Fibroblast of lung (primary cell): ENCODE measurements around the gene SMAD3. TPM values are rescaled to one million over a fixed set of nuclear protein-coding genes. Genes with fewer than 3 reads are reported as not detected.

Source experiments
- DNase-seq, 2 donors: peaks; one replicate each; pipeline versions ENCODE4 v3.0.0 to v3.0.0-alpha.2; 2010; ENCODE audit warnings: low read depth in 2 of 2
- H2AFZ ChIP-seq: 2 replicates; pipeline ENCODE4 v1.5.1; 2012; ENCODE audit warnings: low read length, control low read depth, inconsistent platforms
- H3K27ac ChIP-seq: 2 replicates; pipeline ENCODE4 v1.5.1; 2011; ENCODE audit warnings: low read length, control low read depth; ENCODE audit not compliant: insufficient read depth
- H3K27me3 ChIP-seq: 2 replicates; pipeline ENCODE4 v1.5.1; 2011; ENCODE audit warnings: mild to moderate bottlenecking, low read length; ENCODE audit not compliant: control insufficient read depth, insufficient read depth
- H3K36me3 ChIP-seq: 2 replicates; pipeline ENCODE4 v1.5.1; 2011; ENCODE audit warnings: low read length; ENCODE audit not compliant: control insufficient read depth, insufficient read depth
- H3K4me1 ChIP-seq: 2 replicates; pipeline ENCODE4 v1.5.1; 2011; ENCODE audit warnings: low read length; ENCODE audit not compliant: control insufficient read depth, insufficient read depth; ENCODE audit errors: extremely low read depth
- H3K4me2 ChIP-seq: 2 replicates; pipeline ENCODE4 v1.5.1; 2011; ENCODE audit warnings: low read length, control low read depth; ENCODE audit not compliant: insufficient read depth; ENCODE audit errors: extremely low read depth
- H3K4me3 ChIP-seq, 4 experiments: fragments of 200-600 bp in 1 of 4; sonication (generic) in 1 of 4; replicated peaks in 1 of 4; 2 replicates each; pipeline ENCODE4 v1.5.1; 2011 to 2016; ENCODE audit warnings: low read length in 4 of 4, low read depth in 3 of 4, mild to moderate bottlenecking in 3 of 4, control low read depth in 2 of 4, inconsistent platforms in 1 of 4, mixed read lengths in 1 of 4; ENCODE audit not compliant: insufficient read depth in 1 of 4; ENCODE audit errors: control extremely low read depth in 1 of 4
- H3K79me2 ChIP-seq: 2 replicates; pipeline ENCODE4 v1.5.1; 2012; ENCODE audit warnings: mild to moderate bottlenecking, low read length, inconsistent platforms; ENCODE audit not compliant: control insufficient read depth, insufficient read depth
- H3K9ac ChIP-seq: 2 replicates; pipeline ENCODE4 v1.5.1; 2011; ENCODE audit warnings: mild to moderate bottlenecking, low read length, control low read depth; ENCODE audit not compliant: insufficient read depth
- H3K9me3 ChIP-seq: 2 replicates; pipeline ENCODE4 v1.5.1; 2012; ENCODE audit warnings: low read depth, low read length; ENCODE audit not compliant: control insufficient read depth, insufficient read depth
- H4K20me1 ChIP-seq: 2 replicates; pipeline ENCODE4 v1.5.1; 2011; ENCODE audit warnings: low read length; ENCODE audit not compliant: control insufficient read depth, insufficient read depth; ENCODE audit errors: extremely low read depth
- CTCF ChIP-seq, 2 donors: IDR thresholded peaks in 1 of 2; conservative IDR thresholded peaks in 1 of 2; 1 replicate in 1 of 2; 2 replicates in 1 of 2; pipeline ENCODE4 v1.5.1; 2011 to 2012; ENCODE audit warnings: low read length in 2 of 2, control low read depth in 1 of 2, inconsistent platforms in 1 of 2, low read depth in 1 of 2, mild to moderate bottlenecking in 1 of 2
- EZH2 ChIP-seq: IDR thresholded peaks from 2 replicates; pipeline ENCODE4 v1.5.1; 2012; ENCODE audit warnings: low read length, control low read depth, mild to moderate bottlenecking; ENCODE audit errors: missing control alignments
- polyA plus RNA-seq, 2 donors: library from polyadenylated mRNA; depleted of rRNA in 1 of 2; stranded (reverse) in 1 of 2; unstranded in 1 of 2; fragments of >200 nt; gene quantifications; 2 replicates each; pipeline ENCODE4 v1.2.1, GENCODE V29; 2011 to 2012; ENCODE audit warnings: missing spikeins in 1 of 2
- total RNA-seq: library from RNA; depleted of rRNA; stranded (reverse); fragments of >200 nt; gene quantifications from 2 replicates; pipeline ENCODE4 v1.2.1, GENCODE V29; 2014

Gene SMAD3
- total and polyA plus RNA-seq, 2 donors (not counting 1 experiment from before 2014, with no cell fraction given), result 69.9 to 173 TPM

GRCh38 chr15:67126551-67127330 lies 61.3 kb downstream of the SMAD3 start:
- peak in 1 of 2 donors; percentile 68 for DNase-seq
- H2AFZ ChIP-seq, result no peak overlapping the region
- TF ChIP-seq CTCF (conservative IDR thresholded peaks at IDR 0.05 in 1 of 2, IDR thresholded peaks at IDR 0.05 in 1 of 2; ENCODE audit: low read depth in 1 of 2, low read length in 2 of 2) (no peak), EZH2 (no peak)

GRCh38 chr15:67127331-67127664 lies 61.9 kb downstream of the SMAD3 start:
- Histone ChIP-seq H3K4me2 (peak overlapping the region; percentile 28), H3K9ac (peak overlapping the region; percentile 26), H3K36me3 (peaks cover 28% of the 10 kb centered on the region), H3K79me2 (peaks cover 83% of the 10 kb centered on the region), H3K9me3 (no peaks in the 10 kb centered on the region), H3K27ac (peak overlapping the region; percentile 97), H3K27me3 (no peaks in the 10 kb centered on the region), H2AFZ (no peak overlapping the region), H3K4me1 (peaks cover 73% of the 10 kb centered on the region), H4K20me1 (no peaks in the 10 kb centered on the region), H3K4me3 (no peak overlapping the region)
- no peak for DNase-seq
- TF ChIP-seq CTCF (conservative IDR thresholded peaks at IDR 0.05 in 1 of 2, IDR thresholded peaks at IDR 0.05 in 1 of 2; ENCODE audit: low read depth in 1 of 2, low read length in 2 of 2), result no peak
- TF ChIP-seq EZH2, result no peak

More at GRCh38 chr15:67126551-67127330, 61.3 kb downstream of the SMAD3 start:
- H4K20me1 ChIP-seq, result no peaks in the 10 kb centered on the region
- H3K9ac ChIP-seq, result peak overlapping the region; percentile 62
- H3K4me2 ChIP-seq, result peak overlapping the region; percentile 61
- no peaks in the 10 kb centered on the region for H3K27me3 ChIP-seq
- H3K4me3 ChIP-seq, result peak overlapping the region in 2 of 4 experiments; percentile 2 to 38
- H3K4me1 ChIP-seq, result peaks cover 68% of the 10 kb centered on the region
- H3K36me3 ChIP-seq, result peaks cover 24% of the 10 kb centered on the region
- peaks cover 83% of the 10 kb centered on the region for H3K79me2 ChIP-seq
- peak overlapping the region; percentile 97 for H3K27ac ChIP-seq
- no peaks in the 10 kb centered on the region for H3K9me3 ChIP-seq

- Histone ChIP-seq H3K4me2 (no peak overlapping the region), H3K79me2 (peaks cover 83% of the 10 kb centered on the region), H3K9me3 (no peaks in the 10 kb centered on the region), H3K36me3 (peaks cover 30% of the 10 kb centered on the region), H3K4me3 (no peak overlapping the region), H4K20me1 (no peaks in the 10 kb centered on the region), H3K27me3 (no peaks in the 10 kb centered on the region), H2AFZ (no peak overlapping the region), H3K9ac (peak overlapping the region; percentile 27), H3K4me1 (peaks cover 80% of the 10 kb centered on the region), H3K27ac (peak overlapping the region; percentile 97)
- peak; percentile 95 to 99 for DNase-seq
- TF ChIP-seq EZH2, result no peak
- no peak for TF ChIP-seq CTCF (conservative IDR thresholded peaks at IDR 0.05 in 1 of 2, IDR thresholded peaks at IDR 0.05 in 1 of 2; ENCODE audit: low read depth in 1 of 2, low read length in 2 of 2)
Measured at GRCh38 chr15:67127965-67128364, 62.6 kb downstream of the SMAD3 start.
